Erythroblast (primary cell): ENCODE results near the gene IFT52.
A peak's percentile ranks its signal among the peaks of the same experiment; 100 is the strongest.
"Not testable (repeated sequence)": the region's sequence is repeated elsewhere in the genome, so short reads cannot be mapped to it uniquely, and the experiment has no call there.

Source experiments
- DNase-seq, 2 experiments: peaks; one replicate each; lab custom pipeline; 2025; lab: John Stamatoyannopoulos, UW
- GATA1 ChIP-seq: IDR thresholded peaks from 2 replicates; pipeline ENCODE4 v1.6.1; 2011; ENCODE audit warnings: low read depth, mild to moderate bottlenecking, control low read depth, low read length, moderate library complexity
- POLR2A ChIP-seq: IDR thresholded peaks from 2 replicates; pipeline ENCODE4 v1.6.1; 2011; ENCODE audit warnings: mild to moderate bottlenecking, low read length

The IFT52 gene

DNA sequence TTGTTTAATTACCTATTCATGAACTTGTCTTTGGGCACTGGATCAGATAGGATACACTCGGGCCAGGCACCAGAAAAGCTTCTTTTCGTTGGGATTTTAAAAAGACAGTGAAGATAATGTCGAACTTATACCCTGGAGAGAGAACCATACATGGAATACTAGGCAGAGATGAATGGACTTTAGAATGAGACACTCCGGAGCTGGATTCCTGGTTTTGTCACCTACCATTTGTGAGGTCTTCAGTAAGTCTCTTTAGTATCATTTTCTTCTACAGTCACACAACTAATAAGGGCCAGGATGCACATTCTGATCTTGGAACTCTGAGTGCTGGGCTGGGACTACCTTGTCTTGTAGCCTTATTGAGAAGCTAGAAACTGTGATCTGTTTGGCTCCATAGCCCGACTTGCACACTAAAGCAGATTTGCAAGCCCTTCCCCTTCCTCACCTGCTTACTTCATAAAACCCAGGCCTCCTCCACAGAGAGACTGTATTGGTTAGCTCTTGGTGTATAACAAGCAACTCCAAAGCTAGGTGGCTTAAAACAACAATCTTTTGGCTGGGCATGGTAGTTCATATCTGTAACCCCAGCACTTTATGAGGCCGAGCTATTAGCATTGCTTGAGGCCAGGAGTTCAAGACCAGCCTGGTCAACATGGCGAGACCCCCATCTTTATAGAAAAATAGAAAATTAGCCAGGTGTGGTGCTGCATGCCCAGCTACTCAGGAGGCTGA lies 7.4 kb upstream of the IFT52 start:
- DNase-seq = peak in 1 of 2 experiments; percentile 51
- TF ChIP-seq GATA1 (no peak), POLR2A (no peak)

DNA sequence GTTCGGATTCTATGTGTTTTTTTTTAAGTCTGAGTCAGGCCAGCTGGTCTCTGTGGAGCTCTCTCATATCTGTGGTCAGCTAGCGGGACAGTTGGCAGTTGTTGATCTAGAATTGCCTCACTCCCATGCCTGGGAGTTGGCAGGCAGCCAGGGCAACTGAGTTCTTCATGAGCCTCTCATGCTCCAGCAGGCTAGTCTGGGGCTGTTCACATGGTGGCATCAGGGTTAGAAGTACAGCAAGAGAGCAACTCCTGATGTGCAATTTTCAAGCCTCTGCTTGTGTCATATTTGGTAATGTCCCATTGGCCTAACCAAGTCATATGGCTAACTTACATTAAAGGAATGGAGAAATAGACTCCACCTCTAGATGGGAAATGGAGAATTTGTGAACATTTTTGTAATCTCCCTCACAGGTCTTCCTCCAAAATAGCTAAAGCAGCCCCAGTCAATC lies 6.7 kb upstream of the IFT52 start:
- peak; percentile 96 to 97 for DNase-seq
- TF ChIP-seq POLR2A (peak; percentile 51), GATA1 (no peak)

DNA sequence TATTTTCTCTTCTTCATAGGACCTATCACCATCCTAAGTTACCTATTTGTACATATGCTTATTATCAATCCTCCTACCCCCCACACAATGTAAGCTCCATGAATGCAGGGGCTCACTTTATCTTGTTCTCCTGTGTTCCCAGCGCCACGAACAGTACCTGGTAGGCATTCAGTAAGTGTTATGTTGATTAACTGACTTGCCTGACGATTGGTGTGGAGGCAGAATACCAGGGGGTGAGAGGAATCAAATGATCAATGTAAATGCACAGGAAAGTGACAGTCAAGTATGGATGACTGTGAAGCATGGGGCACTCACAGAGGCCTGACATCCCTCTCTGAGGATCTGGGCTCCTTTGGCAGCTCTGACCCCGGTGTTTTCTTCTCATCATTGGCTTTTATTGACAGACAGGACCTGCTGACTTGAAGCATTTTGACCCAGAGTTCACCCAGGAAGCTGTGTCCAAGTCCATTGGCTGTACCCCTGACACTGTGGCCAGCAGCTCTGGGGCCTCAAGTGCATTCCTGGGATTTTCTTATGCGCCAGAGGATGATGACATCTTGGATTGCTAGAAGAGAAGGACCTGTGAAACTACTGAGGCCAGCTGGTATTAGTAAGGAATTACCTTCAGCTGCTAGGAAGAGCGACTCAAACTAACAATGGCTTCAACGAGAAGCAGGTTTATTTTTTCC lies 6.1 kb upstream of the IFT52 start:
- DNase-seq = no peak
- TF ChIP-seq POLR2A = no peak
- no peak for TF ChIP-seq GATA1

DNA sequence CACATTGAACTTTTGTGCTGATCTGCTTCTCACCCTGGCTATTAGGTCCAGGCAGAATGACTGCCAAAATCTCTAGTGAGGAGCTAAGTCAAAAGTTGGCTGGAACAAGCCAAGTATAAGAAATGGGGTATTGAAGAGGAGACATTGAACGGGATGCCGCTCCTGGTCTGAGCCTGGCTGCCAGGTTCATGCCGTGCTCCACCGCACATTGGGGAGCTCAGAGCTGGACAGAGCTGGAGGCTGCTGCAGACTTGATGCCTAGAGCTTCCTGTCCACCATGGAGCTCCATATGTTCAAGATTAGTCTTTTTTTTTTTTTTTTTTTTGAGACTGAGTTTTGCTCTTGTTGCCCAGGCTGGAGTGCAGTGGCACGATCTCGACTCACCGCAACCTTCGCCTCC lies 4.1 kb upstream of the IFT52 start:
- TF ChIP-seq GATA1 (no peak), POLR2A (no peak)

DNA sequence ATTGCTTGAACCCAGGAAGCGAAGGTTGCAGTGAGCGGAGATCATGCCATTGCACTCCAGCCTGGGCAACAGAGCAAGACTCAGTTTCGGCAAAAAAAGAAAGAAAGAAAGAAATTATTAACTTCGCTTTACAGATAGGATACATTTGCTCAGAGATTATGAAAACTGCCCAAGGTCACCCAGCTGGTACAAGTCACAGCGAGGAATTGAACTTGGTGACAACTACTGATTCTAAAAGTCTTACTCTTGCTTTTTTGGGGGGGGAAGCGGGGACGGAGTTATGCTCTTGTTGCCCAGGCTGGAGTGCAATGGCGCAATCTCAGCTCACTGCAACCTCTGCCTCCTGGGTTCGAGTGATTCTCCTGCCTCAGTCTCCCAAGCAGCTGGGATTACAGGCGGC lies 2.2 kb upstream of the IFT52 start:
- DNase-seq = not testable (repeated sequence)

More for the DNA sequence above, 4.1 kb upstream of the IFT52 start:
- DNase-seq = no peak

DNA sequence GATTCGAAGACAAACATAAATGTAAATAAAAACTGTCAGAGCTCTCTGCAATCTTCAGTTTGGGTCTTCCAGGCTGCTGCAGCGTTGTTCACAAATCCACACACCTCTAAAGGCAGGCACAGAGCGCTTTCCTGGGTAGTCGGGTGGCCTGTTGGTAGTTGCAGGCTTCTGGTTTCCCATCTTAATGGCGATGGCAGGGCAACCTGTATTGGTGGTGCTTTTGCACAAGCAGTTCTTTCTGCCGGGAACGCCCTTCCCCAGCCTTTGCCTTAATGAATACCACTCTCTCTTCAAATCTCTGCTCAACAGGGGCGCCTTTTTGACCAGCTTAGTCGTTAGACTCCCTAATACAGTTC lies 723 bp upstream of the IFT52 start:
- TF ChIP-seq POLR2A (no peak), GATA1 (no peak)
- DNase-seq = no peak

DNA sequence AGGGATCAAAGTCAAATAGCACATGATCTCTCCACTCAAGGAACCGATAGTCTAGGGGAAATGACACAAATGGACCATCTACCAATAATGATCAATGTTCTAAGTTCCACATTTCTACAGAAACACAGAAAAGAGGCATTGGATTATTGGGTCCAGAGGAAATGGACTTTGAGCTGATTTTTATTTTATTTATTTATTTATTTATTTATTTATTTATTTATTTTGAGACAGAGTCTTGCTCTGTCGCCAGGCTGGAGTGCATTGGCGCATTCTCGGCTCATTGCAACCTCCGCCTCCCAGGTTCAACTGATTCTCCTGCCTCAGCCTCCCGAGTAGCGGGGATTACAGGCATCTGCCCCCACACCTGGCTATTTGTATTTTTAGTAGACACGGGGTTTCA lies 11.2 kb downstream of the IFT52 start:
- DNase-seq = not testable (repeated sequence)

DNA sequence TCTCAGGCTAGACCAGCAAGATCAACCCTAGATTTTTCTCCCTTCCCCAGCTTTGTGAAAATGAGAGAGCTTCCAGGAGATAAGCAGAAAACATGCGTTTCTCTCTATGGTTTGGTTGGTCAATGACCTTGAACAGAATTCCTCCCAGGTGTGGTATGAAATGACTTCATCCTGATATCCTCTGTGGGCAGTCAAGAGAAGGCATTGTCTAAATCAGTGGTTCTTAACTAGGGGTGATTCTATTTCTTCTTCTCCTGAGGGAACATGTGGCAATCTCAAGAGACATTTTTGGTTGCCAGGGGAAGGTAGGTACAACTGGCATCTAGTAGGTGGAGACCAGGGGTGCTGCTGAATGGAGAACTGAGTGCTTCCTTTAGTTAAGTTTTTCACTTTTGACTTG lies 12.4 kb downstream of the IFT52 start:
- no peak for TF ChIP-seq POLR2A
- TF ChIP-seq GATA1 = no peak
- DNase-seq = no peak

DNA sequence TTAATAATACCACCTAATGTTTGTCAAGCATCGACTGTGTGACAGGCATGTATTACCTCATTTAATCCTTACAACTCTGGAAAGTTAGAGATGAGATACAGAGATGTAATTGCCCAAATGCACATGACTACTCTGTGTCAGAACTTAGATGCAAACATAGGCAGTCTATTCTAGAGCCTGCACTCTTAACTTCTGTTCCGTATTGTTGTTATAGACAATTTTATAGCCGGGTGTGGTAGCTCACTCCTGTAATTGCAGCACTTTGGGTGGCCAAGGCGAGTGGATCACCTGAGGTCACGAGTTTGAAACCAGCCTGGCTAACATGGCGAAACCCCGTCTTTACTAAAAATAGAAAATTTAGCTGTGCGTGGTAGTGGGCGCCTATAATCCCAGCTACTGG lies 15.0 kb downstream of the IFT52 start:
- no peak for DNase-seq
- TF ChIP-seq POLR2A (no peak), GATA1 (no peak)

DNA sequence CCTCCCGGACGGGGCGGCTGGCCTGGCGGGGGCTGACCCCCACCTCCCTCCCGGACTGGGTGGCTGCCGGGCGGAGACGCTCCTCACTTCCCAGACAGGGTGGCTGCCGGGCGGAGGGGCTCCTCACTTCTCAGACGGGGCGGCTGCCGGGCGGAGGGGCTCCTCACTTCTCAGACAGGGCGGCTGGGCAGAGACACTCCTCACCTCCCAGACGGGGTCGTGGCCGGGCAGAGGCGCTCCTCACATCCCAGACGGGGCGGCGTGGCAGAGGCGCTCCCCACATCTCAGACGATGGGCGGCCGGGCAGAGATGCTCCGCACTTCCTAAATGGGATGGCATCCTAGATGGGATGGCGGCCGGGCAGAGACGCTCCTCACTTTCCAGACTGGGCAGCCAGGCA lies 16.5 kb downstream of the IFT52 start:
- not testable (repeated sequence) for DNase-seq

DNA sequence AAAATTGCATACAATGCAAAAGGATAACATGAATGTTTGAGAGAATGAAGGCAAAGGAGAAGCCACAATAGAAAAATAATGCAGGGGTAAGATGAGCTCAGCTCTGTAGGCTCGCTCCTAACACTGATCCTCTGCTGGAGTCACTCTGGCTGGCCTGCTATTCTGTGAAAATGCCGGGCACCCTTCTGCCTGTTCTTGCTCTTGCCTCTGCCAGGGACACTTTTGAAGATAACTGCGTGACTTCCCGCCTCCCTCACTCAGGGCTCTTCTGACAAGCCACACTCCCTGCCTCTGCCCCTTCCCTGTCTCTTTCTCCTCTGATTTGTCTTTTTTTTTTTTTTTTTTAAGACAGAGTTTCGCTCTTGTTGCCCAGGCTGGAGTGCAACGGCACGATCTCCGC lies 40.9 kb downstream of the IFT52 start:
- TF ChIP-seq POLR2A (no peak), GATA1 (no peak)
- DNase-seq = no peak

DNA sequence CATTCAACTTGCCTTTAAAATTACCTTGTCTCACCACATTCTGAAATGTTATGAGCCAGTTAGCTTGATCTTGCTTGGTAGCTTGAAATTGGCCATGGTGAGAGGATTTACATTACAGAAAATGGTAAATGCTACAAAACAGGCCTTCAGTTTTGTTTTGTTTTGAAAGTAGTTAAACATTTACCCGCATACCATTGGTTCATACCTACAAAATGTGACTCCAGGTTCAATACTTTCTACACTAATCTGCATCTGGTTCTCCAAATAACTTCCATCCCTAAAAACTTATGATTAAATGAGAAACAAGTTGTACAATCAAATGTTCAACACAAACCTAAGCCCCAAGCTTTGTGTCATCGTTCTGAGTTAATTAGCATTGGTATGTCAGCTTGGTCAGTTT lies 45.7 kb downstream of the IFT52 start:
- TF ChIP-seq GATA1 (no peak), POLR2A (no peak)
- no peak for DNase-seq

DNA sequence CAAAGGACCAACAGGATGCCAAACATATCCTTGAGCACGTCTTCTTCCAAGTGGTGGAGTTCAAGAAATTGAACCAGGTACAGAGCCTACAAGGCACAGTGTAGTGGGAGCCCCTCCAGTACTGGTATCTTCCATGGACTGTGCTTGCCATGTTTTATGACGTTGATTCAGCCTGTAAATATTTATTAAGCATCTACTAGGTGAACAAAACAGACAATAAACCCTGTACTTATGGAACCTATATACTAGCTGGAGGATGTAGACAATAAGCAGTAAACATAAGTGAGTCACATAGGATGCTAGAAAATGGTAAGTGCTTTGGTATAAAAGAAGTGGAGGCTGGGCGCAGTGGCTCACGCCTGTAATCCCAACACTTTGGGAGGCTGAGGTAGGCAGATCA lies 51.8 kb downstream of the IFT52 start:
- no peak for DNase-seq
- TF ChIP-seq POLR2A = no peak
- no peak for TF ChIP-seq GATA1

DNA sequence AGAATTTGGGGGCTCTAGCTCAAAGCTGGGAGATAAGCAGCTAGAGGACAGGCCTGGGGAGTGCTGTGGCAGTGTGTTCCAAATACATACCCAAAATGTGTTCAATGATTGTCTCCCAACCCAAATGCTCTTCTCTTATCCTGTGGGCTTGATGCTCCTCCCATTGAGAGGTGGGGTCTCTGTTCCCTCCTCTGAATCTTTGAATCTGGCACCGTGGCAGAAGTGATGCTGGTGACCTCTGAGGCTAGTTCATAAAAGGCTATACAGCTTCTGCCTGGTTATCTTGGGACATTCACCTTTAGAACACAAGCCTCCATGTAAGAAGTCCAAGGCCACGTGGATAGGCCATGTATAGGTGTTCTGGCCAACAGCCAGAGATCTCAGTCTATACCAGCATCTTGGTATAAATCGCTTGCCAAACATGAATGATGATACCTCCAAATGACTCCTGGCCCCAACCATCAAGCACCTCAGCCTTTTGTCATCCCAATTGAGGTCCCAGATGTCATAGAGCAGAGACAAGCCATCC lies 60.3 kb downstream of the IFT52 start:
- DNase-seq = no peak
- TF ChIP-seq GATA1 (no peak), POLR2A (no peak)

DNA sequence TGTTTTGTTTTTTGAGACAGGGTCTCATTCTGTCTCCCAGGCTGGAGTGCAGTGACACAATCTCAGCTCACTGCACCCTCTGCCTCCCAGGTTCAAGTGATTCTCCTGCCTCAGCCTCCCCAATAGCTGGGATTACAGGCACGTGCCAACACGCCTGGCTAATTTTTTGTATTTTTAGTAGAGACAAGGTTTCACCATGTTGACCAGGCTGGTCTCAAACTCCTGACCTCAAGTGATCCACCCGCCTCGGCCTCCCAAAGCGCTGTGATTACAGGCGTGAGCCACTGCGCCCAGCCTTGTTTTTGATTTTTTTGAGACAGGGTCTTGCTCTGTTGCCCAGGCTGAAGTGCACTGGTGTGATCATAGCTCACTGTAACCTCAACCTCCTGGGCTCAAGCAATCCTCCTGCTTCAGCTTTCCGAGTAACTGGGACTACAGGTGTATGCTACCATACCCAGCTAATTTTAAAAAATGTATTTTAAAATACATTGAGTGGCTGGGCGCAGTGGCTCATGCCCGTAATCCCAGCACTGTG lies 61.0 kb downstream of the IFT52 start:
- DNase-seq = not testable (repeated sequence)
